Measurements from ENCODE around the gene ZNF362. TPM values are rescaled to one million over a fixed set of nuclear protein-coding genes. Genes with fewer than 3 reads are reported as not detected.
A peak's percentile ranks its signal among the peaks of the same experiment; 100 is the strongest.

Gene ZNF362
- total and polyA plus RNA-seq, 2 experiments from 2014 or later = 9.7 to 26.0 TPM

- no peaks in the 10 kb centered on the region for H3K9me3 ChIP-seq (ENCODE audit: low read depth)
- H4K20me1 ChIP-seq (ENCODE audit: insufficient read depth) = no peaks in the 10 kb centered on the region
- WGBS, 2 experiments (ENCODE audit: low coverage in 1 of 2, low lambda C conversion rate in 2 of 2, missing lambda C conversion rate in 2 of 2) = 62% methylated on average over 15 of the region's 15 CpGs
- no peaks in the 10 kb centered on the region for H3K27me3 ChIP-seq (replicated peaks; ENCODE audit: insufficient read depth)
- no peak for DNase-seq
- H3K4me1 ChIP-seq (ENCODE audit: insufficient read depth) = no peaks in the 10 kb centered on the region
- in situ Hi-C loops (cut with MboI) = loop anchor here (5.0 to 25.0 kb wide), 2 partner anchors 72 to 167 kb away; partner anchors contain the start of gene ZSCAN20
- no peaks in the 10 kb centered on the region for H3K36me3 ChIP-seq (ENCODE audit: low read depth)
- no peak overlapping the region for H3K4me2 ChIP-seq (ENCODE audit: unreplicated experiment)
- no peaks in the 10 kb centered on the region for H3K9me2 ChIP-seq (ENCODE audit: insufficient read depth)
- no peak overlapping the region for H3K4me3 ChIP-seq
- no peak overlapping the region for H3K27ac ChIP-seq
- H3K79me2 ChIP-seq (ENCODE audit: insufficient read depth) = no peaks in the 10 kb centered on the region
- no peaks in the 10 kb centered on the region for H3F3A ChIP-seq (ENCODE audit: insufficient read depth)
- no peak for TF ChIP-seq EZH2phosphoT487 (IDR thresholded peaks at IDR 0.05; ENCODE audit: insufficient read depth, low read depth)
- no peak for TF ChIP-seq EZH2 (IDR thresholded peaks at IDR 0.05; ENCODE audit: insufficient read depth, poor library complexity, severe bottlenecking)
- H2AFZ ChIP-seq = no peak overlapping the region
- H3K9ac ChIP-seq = no peak overlapping the region
These were observed 38.7 kb downstream of the ZNF362 start for GRCh38 chr1:33295023-33295422.

GRCh38 chr1:33295450-33296081 lies 39.3 kb downstream of the ZNF362 start:
- Histone ChIP-seq H3K9me2 (ENCODE audit: insufficient read depth) (no peaks in the 10 kb centered on the region), H4K20me1 (ENCODE audit: insufficient read depth) (no peaks in the 10 kb centered on the region), H3K79me2 (ENCODE audit: insufficient read depth) (no peaks in the 10 kb centered on the region), H3K4me2 (ENCODE audit: unreplicated experiment) (no peak overlapping the region), H3F3A (ENCODE audit: insufficient read depth) (no peaks in the 10 kb centered on the region), H3K36me3 (ENCODE audit: low read depth) (no peaks in the 10 kb centered on the region), H2AFZ (no peak overlapping the region), H3K27me3 (replicated peaks; ENCODE audit: insufficient read depth) (no peaks in the 10 kb centered on the region), H3K27ac (no peak overlapping the region), H3K9me3 (ENCODE audit: low read depth) (no peaks in the 10 kb centered on the region), H3K4me1 (ENCODE audit: insufficient read depth) (peaks cover 3% of the 10 kb centered on the region), H3K4me3 (no peak overlapping the region), H3K9ac (no peak overlapping the region)
- in situ Hi-C loops (cut with MboI) = loop anchor here (5.0 to 25.0 kb wide), 2 partner anchors 72 to 167 kb away; partner anchors contain the start of gene ZSCAN20
- DNase-seq = peak; percentile 85
- TF ChIP-seq EZH2phosphoT487 (IDR thresholded peaks at IDR 0.05; ENCODE audit: insufficient read depth, low read depth) (no peak), EZH2 (IDR thresholded peaks at IDR 0.05; ENCODE audit: insufficient read depth, poor library complexity, severe bottlenecking) (no peak)
- 12 to 15% methylated on average over 12 of the region's 12 CpGs for WGBS, 2 experiments (ENCODE audit: low coverage in 1 of 2, low lambda C conversion rate in 2 of 2, missing lambda C conversion rate in 2 of 2)

GRCh38 chr1:33296082-33296458 lies 39.8 kb downstream of the ZNF362 start:
- no peaks in the 10 kb centered on the region for H3F3A ChIP-seq (ENCODE audit: insufficient read depth)
- H3K4me3 ChIP-seq = no peak overlapping the region
- no peaks in the 10 kb centered on the region for H4K20me1 ChIP-seq (ENCODE audit: insufficient read depth)
- no peaks in the 10 kb centered on the region for H3K9me2 ChIP-seq (ENCODE audit: insufficient read depth)
- TF ChIP-seq EZH2 (IDR thresholded peaks at IDR 0.05; ENCODE audit: insufficient read depth, poor library complexity, severe bottlenecking) = no peak
- no peak for TF ChIP-seq EZH2phosphoT487 (IDR thresholded peaks at IDR 0.05; ENCODE audit: insufficient read depth, low read depth)
- no peaks in the 10 kb centered on the region for H3K79me2 ChIP-seq (ENCODE audit: insufficient read depth)
- H3K4me1 ChIP-seq (ENCODE audit: insufficient read depth) = peaks cover 9% of the 10 kb centered on the region
- no peaks in the 10 kb centered on the region for H3K36me3 ChIP-seq (ENCODE audit: low read depth)
- DNase-seq = no peak
- H3K9me3 ChIP-seq (ENCODE audit: low read depth) = no peaks in the 10 kb centered on the region
- in situ Hi-C loops (cut with MboI) = loop anchor here (5.0 to 25.0 kb wide), 2 partner anchors 71 to 166 kb away; partner anchors contain the start of gene ZSCAN20
- H3K9ac ChIP-seq = no peak overlapping the region
- no peak overlapping the region for H3K4me2 ChIP-seq (ENCODE audit: unreplicated experiment)
- no peak overlapping the region for H2AFZ ChIP-seq
- no peak overlapping the region for H3K27ac ChIP-seq
- H3K27me3 ChIP-seq (replicated peaks; ENCODE audit: insufficient read depth) = no peaks in the 10 kb centered on the region
- 64 to 65% methylated on average over 9 of the region's 9 CpGs for WGBS, 2 experiments (ENCODE audit: low coverage in 1 of 2, low lambda C conversion rate in 2 of 2, missing lambda C conversion rate in 2 of 2)

GRCh38 chr1:33296824-33297223 lies 40.5 kb downstream of the ZNF362 start:
- WGBS, 2 experiments (ENCODE audit: low coverage in 1 of 2, low lambda C conversion rate in 2 of 2, missing lambda C conversion rate in 2 of 2) = 82 to 86% methylated on average over 4 of the region's 4 CpGs
- H3K9me3 ChIP-seq (ENCODE audit: low read depth) = no peaks in the 10 kb centered on the region
- no peak overlapping the region for H3K4me3 ChIP-seq
- no peaks in the 10 kb centered on the region for H3K27me3 ChIP-seq (replicated peaks; ENCODE audit: insufficient read depth)
- no peaks in the 10 kb centered on the region for H3K9me2 ChIP-seq (ENCODE audit: insufficient read depth)
- no peaks in the 10 kb centered on the region for H4K20me1 ChIP-seq (ENCODE audit: insufficient read depth)
- no peaks in the 10 kb centered on the region for H3K36me3 ChIP-seq (ENCODE audit: low read depth)
- H3F3A ChIP-seq (ENCODE audit: insufficient read depth) = no peaks in the 10 kb centered on the region
- in situ Hi-C loops (cut with MboI) = loop anchor here (5.0 to 25.0 kb wide), 2 partner anchors 70 to 165 kb away; partner anchors contain the start of gene ZSCAN20
- H2AFZ ChIP-seq = no peak overlapping the region
- no peak for DNase-seq
- no peak overlapping the region for H3K27ac ChIP-seq
- no peaks in the 10 kb centered on the region for H3K79me2 ChIP-seq (ENCODE audit: insufficient read depth)
- H3K4me1 ChIP-seq (ENCODE audit: insufficient read depth) = peaks cover 12% of the 10 kb centered on the region
- H3K9ac ChIP-seq = no peak overlapping the region
- TF ChIP-seq EZH2phosphoT487 (IDR thresholded peaks at IDR 0.05; ENCODE audit: insufficient read depth, low read depth) = no peak
- no peak for TF ChIP-seq EZH2 (IDR thresholded peaks at IDR 0.05; ENCODE audit: insufficient read depth, poor library complexity, severe bottlenecking)
- H3K4me2 ChIP-seq (ENCODE audit: unreplicated experiment) = no peak overlapping the region
